GM19351 (cell line): Measurements from ENCODE around the gene CD163L1.
"Not testable (repeated sequence)": the region's sequence is repeated elsewhere in the genome, so short reads cannot be mapped to it uniquely, and the experiment has no call there.

Experiments used
- ATAC-seq: cut with Tn5 transposase; IDR thresholded peaks from one replicate; pipeline ENCODE4 v1.9.1; 2021; ENCODE audit warnings: mild to moderate bottlenecking, moderate library complexity; ENCODE audit not compliant: unreplicated experiment

The CD163L1 gene

GRCh38 chr12:7444076-7444475 lies at the start of gene CD163L1:
TSS of gene CD163L1 (minus strand) at chr12:7444153. CDS start at chr12:7444127, 26 bp downstream.
- no peak for ATAC-seq

- ATAC-seq, result no peak
These were observed 49.1 kb upstream of the CD163L1 start for GRCh38 chr12:7493006-7493405.

DNA sequence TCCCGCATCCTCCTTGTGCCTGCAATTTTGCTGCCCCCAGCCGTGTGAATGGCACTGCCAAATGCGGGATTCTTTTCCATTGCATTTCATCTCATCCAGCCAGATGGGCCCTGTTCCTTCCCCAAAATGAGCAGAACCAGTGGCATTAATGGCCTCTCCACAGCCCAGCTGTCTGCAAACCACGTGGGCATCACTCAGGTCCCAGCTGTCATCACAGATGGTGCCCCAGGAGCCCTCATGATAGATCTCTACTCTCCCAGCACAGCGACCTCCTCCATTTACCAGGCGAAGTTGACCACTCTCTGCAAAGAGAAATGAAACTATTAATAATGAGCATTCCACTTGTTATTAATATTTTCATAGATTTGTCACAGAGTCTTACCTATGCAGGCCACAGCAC lies 42.6 kb upstream of the CD163L1 start:
- ATAC-seq, result no peak

GRCh38 chr12:7485095-7485494 lies 41.1 kb upstream of the CD163L1 start:
- ATAC-seq, result no peak

- no peak for ATAC-seq
These were observed 39.4 kb upstream of the CD163L1 start for GRCh38 chr12:7483343-7483742.

DNA sequence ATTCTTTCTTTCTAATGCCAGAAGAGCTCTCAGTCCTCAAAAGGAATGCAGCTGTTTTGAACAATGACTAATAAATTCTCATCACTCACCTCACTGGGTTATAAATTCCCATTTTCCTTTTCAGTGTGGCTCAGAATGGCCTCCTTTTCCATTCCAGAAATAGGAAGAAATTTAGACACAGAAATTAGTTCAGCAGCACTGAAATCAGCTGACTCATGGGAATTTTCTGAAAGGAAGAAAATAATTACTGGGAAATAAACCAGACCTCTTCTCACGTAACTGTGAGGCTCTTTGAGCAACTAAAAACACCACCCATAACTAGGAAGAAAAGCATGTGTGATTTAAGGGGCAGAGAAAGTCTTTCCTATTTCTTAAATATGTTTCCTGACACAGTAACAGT lies 35.8 kb upstream of the CD163L1 start:
- ATAC-seq, result no peak

- ATAC-seq, result no peak
These were observed 28.1 kb upstream of the CD163L1 start for GRCh38 chr12:7472060-7472459.

DNA sequence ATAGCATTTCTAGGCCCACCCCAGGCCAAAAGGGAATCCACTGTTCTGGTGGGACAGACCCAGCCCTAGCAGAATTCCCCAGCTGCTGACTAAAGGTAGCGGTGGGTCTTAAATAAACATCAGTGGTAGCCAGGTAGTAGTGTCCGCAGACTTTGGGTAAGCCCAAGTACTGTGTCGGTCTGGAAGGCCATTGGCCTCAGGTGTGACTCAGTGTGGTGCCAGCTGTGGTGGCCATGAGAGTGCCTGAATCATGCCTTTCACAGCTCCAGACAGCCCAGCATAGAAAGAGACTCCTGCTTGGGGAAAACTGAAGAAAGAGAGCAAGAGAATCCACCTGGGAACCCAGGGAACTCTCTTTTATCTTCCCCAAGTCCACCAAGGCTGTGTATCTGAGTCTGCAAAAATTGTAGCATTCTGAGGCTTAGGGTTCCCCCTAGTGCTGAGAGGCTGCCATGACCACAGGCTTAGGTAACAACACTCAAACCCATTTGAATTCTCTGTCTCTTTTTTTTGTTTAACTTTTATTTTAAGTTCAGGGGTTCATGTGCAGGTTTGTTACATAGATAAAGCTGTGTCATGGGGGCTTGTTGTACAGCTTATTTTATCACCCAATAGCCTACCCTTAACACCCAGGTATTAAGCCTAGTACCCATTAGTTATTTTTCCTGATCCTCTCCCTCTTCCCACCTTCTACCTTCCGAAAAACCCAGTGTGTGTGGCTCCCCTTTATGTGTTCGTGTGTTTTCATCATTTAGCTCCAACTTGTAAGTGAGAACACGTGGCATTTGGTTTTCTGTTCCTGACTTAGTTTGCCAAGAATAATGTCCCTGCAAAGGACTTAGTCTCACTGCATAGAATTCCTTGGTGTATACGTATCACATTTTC lies 16.7 kb upstream of the CD163L1 start:
- peak; percentile 79 for ATAC-seq

DNA sequence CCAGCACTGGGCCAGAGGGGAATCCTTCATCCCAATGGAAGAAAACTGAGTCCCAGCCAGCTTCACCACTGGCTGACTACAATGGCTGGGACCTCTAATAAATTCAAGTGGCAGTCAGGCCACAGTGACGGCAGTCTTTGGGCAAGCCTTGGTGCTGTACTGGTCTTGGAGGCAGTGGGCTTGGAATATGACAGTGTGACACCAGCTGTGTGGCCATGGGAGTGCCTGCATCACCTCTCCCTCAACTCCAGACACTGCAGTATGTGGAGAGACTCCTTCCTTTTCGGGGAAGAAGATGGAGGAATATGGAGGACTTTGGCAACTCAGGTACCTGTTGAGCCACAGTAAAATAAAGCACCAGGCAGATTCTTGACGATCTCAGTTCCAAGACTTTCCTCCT lies 16.0 kb upstream of the CD163L1 start:
- no peak for ATAC-seq

DNA sequence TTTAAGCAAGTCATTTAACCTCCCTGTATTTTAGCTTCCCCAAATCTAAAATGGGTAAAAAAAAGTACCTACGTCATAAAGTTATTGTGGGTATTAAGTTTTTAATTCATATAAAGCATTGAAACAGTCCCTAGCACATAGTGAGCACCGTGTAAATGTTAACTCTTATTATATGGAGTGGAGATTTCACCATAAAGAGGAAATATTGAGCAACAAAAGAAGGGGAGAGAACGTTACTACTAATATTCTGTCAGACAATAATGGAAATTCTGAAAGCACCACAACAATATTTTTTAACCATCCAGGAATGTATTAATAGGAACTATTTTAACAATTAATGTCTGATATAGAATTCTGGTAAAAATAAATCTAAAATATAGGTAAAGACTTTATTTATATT lies 7.8 kb upstream of the CD163L1 start:
- ATAC-seq, result no peak

DNA sequence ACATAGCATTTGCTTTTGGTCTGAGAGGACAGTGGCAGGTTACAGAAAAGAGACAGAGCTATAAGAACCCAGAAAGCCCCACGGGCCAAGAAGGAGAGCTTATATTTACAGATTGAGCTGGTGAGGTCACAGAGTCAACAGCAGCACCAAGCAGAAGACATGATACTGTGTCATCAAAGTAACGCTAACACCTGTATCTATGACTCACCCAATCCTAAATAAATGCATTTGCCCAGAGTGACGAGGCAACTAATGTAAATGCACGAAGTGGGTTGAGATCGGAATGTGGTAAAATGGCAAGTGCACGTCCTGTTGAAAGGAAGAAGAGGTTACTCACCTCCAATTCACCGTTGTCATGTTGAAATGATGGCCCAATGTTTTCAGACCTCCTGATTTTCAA lies 6.7 kb upstream of the CD163L1 start:
- no peak for ATAC-seq

DNA sequence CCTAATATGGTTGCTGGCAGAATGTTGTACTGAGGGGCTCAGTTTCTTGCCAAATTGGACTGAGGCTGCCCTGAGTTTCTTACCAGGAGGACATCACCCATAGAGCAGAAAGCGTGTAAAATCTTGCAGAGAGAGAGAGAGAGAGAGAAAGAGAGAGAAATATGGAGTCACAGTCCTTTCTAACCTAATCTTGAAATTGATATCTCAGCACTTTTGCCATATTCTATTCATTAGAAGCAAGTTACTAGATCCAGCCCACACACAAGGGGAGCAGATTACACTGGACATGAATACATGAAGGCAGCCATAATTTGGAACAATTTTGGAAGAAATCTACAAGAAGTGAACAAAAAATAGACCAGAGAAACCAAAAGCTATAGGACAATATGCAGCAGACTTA lies 4.1 kb upstream of the CD163L1 start:
- no peak for ATAC-seq

DNA sequence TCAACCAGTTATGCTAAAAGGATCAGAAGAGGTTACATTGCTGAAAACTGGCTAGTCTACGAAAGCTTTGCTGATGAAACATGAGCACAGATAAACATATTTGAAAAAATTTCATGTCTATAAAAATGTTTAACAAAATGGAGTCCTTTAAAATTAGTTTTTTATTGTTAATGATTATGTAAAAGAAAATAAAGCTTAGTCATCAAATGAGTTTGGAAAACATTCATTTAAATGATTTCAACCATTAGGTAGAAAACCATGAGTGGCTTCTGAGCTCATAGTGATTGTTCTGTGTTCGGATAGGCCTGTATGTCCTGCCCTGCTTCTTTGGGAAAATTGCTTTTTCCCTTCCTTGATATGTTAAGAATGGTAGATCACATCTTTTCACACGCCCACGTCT lies 584 bp upstream of the CD163L1 start:
- ATAC-seq, result no peak

- ATAC-seq, result no peak
These were observed 2.7 kb downstream of the CD163L1 start for GRCh38 chr12:7441216-7441615.

DNA sequence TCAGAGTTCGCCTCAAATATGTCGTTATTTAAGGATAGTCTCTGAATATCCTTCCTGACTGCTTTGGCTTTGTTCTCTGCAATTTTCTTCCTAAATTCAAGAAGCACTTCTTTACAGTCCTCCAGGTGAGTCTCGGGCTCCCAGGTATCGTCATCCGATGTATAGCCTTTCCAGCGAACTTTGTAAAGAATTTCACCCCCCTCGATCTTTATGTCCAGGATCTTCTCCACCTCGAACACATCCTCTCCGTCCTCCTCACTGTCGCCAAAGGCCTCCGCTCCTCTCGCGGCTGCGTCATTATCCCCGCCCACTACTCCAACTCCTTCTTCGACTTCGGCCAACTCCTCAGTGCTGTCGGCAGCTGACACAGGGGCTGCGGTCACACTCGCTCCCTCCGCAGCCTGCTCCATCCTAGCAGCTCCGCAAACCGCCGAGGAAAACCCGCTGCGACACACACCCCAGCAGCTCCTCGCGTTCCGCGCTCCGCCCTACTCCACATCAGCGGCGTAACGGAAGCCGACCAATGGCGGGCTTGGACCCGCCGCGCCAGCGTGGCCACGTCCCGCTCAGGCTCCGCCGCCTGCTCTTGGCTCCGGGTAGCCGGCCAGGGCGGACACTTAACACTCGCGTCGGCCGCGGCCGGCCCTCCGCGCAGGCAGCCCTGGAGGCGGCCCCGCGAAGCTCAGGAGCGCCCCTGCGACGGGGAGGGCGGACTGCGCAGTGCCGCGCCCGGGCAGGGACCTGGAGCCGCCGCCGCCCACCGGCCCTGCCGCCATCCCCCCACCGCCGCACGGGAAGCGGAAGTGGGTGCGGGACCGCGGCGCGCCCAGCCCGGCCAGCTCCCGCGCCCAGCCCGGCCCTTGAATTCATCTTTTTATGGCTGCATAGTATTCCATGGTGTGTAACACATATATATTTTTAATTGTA lies 4.1 kb downstream of the CD163L1 start:
- ATAC-seq, result no peak

- ATAC-seq, result not testable (repeated sequence)
These were observed 5.5 kb downstream of the CD163L1 start for GRCh38 chr12:7438291-7438995.

DNA sequence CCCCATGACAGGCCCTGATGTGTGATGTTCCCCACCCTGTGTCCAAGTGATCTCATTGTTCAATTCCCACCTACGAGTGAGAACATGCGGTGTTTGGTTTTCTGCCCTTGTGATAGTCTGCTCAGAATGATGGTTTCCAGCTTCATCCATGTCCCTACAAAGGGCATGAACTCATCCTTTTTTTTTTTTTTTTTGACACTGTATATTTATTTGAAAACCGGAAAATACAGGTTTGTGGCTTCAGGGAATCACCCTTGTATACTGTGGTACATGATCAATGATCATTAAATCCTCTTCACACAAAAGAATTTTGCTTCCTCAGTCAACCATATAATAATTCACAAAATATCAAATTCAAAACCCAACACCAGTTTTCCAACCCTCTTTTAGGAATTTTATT lies 6.5 kb downstream of the CD163L1 start:
- not testable (repeated sequence) for ATAC-seq

GRCh38 chr12:7434670-7435069 lies 9.3 kb downstream of the CD163L1 start:
- ATAC-seq, result no peak

- ATAC-seq, result no peak
These were observed 10.6 kb downstream of the CD163L1 start for GRCh38 chr12:7433276-7433822.

- ATAC-seq, result no peak
These were observed 11.8 kb downstream of the CD163L1 start for GRCh38 chr12:7431993-7432685.
